ENCODE measurements around the gene ODAD4.

DNA sequence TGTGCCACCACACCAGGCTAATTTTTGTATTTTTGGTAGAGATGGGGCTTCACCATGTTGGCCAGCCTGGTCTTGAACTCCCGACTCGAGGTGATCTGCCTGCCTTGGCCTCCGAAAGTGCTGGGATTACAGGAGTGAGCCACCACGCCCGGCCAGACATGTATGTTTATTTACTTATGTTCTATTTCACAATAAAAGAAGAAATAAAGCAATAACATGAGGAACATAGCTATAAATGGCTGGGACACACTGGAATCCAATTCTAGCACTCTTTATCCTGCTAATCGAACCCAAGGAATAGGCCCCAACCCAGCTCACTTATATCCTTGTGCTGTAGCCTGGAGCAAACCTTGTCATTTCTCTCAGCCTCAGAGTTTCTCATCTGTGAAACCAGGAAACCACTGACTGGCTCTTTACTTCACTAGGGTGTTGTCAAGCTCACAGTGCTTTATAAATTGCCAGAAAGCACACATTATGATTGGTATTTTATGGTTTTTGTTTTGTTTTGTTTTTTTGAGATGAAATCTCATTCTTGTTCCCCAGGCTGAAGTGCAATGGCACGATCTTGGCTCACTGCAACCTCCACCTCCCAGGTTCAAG lies 4.3 kb upstream of the ODAD4 start:
- TF ChIP-seq POLR2A (IDR thresholded peaks at IDR 0.05; ENCODE audit: low read length) (no peak), GATA1 (IDR thresholded peaks at IDR 0.05; ENCODE audit: low read depth, low read length) (no peak)

Data from erythroblast (primary cell).